ENCODE results near the gene BAX. TPM values are rescaled to one million over a fixed set of nuclear protein-coding genes. Genes with fewer than 3 reads are reported as not detected.

Gene BAX
- total and polyA plus RNA-seq, 9 of the 15 experiments (the other 6 are each of a cell fraction or from before 2014, with no cell fraction given): 3.2 to 95.4 (median 44.5) TPM

DNA sequence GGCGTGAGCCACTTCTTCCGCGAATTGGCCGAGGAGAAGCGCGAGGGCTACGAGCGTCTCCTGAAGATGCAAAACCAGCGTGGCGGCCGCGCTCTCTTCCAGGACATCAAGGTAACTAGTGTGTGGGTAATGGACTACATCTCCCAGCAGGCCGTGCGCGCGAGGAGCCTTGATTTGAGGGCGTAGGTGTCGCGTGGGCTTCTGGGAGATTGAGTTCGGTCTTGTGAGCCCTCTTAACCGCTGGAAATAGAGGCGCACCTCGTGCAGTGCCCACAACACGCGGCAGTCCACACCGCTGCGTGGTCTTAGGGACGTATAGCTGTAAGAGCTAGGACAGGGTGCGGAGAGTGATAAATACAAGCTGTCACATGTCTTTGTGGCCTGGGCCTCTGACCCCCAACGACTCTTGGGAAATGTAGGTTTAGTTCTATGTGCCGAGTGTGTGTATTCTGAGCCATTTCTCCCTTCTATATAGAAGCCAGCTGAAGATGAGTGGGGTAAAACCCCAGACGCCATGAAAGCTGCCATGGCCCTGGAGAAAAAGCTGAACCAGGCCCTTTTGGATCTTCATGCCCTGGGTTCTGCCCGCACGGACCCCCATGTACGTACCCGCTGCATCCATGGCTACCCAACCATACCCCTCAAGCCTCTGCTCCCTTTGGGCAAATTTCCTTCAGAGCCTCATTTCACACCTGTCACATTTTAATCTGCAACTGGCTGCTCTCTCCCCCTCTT, 11.3 kb downstream of the BAX start (continued):
- TF ChIP-seq, protein P1, sequence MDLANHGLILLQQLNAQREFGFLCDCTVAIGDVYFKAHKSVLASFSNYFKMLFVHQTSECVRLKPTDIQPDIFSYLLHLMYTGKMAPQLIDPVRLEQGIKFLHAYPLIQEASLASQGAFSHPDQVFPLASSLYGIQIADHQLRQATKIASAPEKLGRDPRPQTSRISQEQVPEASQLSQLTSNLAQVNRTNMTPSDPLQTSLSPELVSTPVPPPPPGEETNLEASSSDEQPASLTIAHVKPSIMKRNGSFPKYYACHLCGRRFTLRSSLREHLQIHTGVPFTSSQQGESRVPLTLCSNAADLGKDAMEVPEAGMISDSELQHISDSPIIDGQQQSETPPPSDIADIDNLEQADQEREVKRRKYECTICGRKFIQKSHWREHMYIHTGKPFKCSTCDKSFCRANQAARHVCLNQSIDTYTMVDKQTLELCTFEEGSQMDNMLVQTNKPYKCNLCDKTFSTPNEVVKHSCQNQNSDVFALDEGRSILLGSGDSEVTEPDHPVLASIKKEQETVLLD (IDR thresholded peaks at IDR 0.05): no peak
- TF ChIP-seq MAFG (tag; conservative IDR thresholded peaks at IDR 0.05) (no peak), ZNF143 (CRISPR knock-in tag; IDR thresholded peaks at IDR 0.05) (peak; percentile 100), CHD2 (IDR thresholded peaks at IDR 0.05; ENCODE audit: low read depth, low read length) (no peak; the same call in 1 of the 2 replicates), PCBP1 (IDR thresholded peaks at IDR 0.05; ENCODE audit: low read depth, low read length, poor library complexity, severe bottlenecking) (no peak), POLR2B (IDR thresholded peaks at IDR 0.05; ENCODE audit: low read depth, partially characterized antibody) (peak; percentile 2), SAFB (IDR thresholded peaks at IDR 0.05; ENCODE audit: borderline replicate concordance, low read depth, low read length) (no peak), LEF1 (IDR thresholded peaks at IDR 0.05) (no peak), CBX3 (IDR thresholded peaks at IDR 0.05; ENCODE audit: borderline replicate concordance in 1 of 2, low read length in 2 of 2) (no peak), HDAC6 (IDR thresholded peaks at IDR 0.05; ENCODE audit: low read depth, low read length) (no peak), SMARCE1 (IDR thresholded peaks at IDR 0.05) (no peak), RBM22 (IDR thresholded peaks at IDR 0.05; ENCODE audit: low read depth, low read length, poor library complexity, severe bottlenecking) (peak; percentile 73)
- TF ChIP-seq, protein P2, sequence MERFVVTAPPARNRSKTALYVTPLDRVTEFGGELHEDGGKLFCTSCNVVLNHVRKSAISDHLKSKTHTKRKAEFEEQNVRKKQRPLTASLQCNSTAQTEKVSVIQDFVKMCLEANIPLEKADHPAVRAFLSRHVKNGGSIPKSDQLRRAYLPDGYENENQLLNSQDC (CRISPR knock-in tag; IDR thresholded peaks at IDR 0.05): no peak
- TF ChIP-seq, protein P3, sequence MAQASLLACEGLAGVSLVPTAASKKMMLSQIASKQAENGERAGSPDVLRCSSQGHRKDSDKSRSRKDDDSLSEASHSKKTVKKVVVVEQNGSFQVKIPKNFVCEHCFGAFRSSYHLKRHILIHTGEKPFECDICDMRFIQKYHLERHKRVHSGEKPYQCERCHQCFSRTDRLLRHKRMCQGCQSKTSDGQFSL (CRISPR knock-in tag; IDR thresholded peaks at IDR 0.05): peak; percentile 47; the same call in 1 of the 2 replicates
- TF ChIP-seq, protein P3 (tag; IDR thresholded peaks at IDR 0.05): no peak
- TF ChIP-seq, protein P4, sequence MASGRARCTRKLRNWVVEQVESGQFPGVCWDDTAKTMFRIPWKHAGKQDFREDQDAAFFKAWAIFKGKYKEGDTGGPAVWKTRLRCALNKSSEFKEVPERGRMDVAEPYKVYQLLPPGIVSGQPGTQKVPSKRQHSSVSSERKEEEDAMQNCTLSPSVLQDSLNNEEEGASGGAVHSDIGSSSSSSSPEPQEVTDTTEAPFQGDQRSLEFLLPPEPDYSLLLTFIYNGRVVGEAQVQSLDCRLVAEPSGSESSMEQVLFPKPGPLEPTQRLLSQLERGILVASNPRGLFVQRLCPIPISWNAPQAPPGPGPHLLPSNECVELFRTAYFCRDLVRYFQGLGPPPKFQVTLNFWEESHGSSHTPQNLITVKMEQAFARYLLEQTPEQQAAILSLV (tag; IDR thresholded peaks at IDR 0.05): no peak
- TF ChIP-seq, protein P5, sequence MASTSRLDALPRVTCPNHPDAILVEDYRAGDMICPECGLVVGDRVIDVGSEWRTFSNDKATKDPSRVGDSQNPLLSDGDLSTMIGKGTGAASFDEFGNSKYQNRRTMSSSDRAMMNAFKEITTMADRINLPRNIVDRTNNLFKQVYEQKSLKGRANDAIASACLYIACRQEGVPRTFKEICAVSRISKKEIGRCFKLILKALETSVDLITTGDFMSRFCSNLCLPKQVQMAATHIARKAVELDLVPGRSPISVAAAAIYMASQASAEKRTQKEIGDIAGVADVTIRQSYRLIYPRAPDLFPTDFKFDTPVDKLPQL (IDR thresholded peaks at IDR 0.05; ENCODE audit: extremely low read depth, insufficient read length): no peak
- TF ChIP-seq, protein P6, sequence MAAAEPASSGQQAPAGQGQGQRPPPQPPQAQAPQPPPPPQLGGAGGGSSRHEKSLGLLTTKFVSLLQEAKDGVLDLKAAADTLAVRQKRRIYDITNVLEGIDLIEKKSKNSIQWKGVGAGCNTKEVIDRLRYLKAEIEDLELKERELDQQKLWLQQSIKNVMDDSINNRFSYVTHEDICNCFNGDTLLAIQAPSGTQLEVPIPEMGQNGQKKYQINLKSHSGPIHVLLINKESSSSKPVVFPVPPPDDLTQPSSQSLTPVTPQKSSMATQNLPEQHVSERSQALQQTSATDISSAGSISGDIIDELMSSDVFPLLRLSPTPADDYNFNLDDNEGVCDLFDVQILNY (CRISPR knock-in tag; IDR thresholded peaks at IDR 0.05): no peak; the same call in 1 of the 2 replicates
- TF ChIP-seq, protein P7, sequence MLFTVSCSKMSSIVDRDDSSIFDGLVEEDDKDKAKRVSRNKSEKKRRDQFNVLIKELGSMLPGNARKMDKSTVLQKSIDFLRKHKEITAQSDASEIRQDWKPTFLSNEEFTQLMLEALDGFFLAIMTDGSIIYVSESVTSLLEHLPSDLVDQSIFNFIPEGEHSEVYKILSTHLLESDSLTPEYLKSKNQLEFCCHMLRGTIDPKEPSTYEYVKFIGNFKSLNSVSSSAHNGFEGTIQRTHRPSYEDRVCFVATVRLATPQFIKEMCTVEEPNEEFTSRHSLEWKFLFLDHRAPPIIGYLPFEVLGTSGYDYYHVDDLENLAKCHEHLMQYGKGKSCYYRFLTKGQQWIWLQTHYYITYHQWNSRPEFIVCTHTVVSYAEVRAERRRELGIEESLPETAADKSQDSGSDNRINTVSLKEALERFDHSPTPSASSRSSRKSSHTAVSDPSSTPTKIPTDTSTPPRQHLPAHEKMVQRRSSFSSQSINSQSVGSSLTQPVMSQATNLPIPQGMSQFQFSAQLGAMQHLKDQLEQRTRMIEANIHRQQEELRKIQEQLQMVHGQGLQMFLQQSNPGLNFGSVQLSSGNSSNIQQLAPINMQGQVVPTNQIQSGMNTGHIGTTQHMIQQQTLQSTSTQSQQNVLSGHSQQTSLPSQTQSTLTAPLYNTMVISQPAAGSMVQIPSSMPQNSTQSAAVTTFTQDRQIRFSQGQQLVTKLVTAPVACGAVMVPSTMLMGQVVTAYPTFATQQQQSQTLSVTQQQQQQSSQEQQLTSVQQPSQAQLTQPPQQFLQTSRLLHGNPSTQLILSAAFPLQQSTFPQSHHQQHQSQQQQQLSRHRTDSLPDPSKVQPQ (CRISPR knock-in tag; IDR thresholded peaks at IDR 0.05; ENCODE audit: borderline replicate concordance): no peak
